ENCODE data around the gene KSR2. TPM values are rescaled to one million over a fixed set of nuclear protein-coding genes. Genes with fewer than 3 reads are reported as not detected.

The KSR2 gene
- total RNA-seq, 1 experiment from 2014 or later: not detected

GRCh38 chr12:117404940-117405339 lies 563.9 kb downstream of the KSR2 start:
- Histone ChIP-seq H3K36me3 (ENCODE audit: insufficient read depth, low read length, poor library complexity, severe bottlenecking) (no peaks in the 10 kb centered on the region), H3K27me3 (replicated peaks; ENCODE audit: insufficient read depth, low read depth, low read length, poor library complexity) (no peaks in the 10 kb centered on the region), H3K27ac (ENCODE audit: low read depth, low read length, poor library complexity, severe bottlenecking) (no peak overlapping the region), H3K4me3 (ENCODE audit: low read depth, low read length, poor library complexity, severe bottlenecking) (no peak overlapping the region), H3K4me1 (ENCODE audit: insufficient read depth, low read length, poor library complexity, severe bottlenecking) (peaks cover 11% of the 10 kb centered on the region), H3K9me3 (ENCODE audit: low read depth, low read length, poor library complexity, severe bottlenecking) (no peaks in the 10 kb centered on the region)
- intact Hi-C loops (cut with micrococcal nuclease; ENCODE audit: unreplicated experiment): no loop called here
- no peak for DNase-seq (ENCODE audit: low spot score)
- no peak for TF ChIP-seq EZH2 (IDR thresholded peaks at IDR 0.05; ENCODE audit: borderline replicate concordance, low read depth, low read length, poor library complexity, severe bottlenecking)
- TF ChIP-seq, protein P1, sequence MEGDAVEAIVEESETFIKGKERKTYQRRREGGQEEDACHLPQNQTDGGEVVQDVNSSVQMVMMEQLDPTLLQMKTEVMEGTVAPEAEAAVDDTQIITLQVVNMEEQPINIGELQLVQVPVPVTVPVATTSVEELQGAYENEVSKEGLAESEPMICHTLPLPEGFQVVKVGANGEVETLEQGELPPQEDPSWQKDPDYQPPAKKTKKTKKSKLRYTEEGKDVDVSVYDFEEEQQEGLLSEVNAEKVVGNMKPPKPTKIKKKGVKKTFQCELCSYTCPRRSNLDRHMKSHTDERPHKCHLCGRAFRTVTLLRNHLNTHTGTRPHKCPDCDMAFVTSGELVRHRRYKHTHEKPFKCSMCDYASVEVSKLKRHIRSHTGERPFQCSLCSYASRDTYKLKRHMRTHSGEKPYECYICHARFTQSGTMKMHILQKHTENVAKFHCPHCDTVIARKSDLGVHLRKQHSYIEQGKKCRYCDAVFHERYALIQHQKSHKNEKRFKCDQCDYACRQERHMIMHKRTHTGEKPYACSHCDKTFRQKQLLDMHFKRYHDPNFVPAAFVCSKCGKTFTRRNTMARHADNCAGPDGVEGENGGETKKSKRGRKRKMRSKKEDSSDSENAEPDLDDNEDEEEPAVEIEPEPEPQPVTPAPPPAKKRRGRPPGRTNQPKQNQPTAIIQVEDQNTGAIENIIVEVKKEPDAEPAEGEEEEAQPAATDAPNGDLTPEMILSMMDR (conservative IDR thresholded peaks at IDR 0.05; ENCODE audit: low read depth, low read length): no peak
- ChIA-PET CTCF (no interaction called here), POLR2A (ENCODE audit: low non-redundant PET) (no interaction called here)
- BruUV-seq (replicated peaks): no TSS peak

DNA sequence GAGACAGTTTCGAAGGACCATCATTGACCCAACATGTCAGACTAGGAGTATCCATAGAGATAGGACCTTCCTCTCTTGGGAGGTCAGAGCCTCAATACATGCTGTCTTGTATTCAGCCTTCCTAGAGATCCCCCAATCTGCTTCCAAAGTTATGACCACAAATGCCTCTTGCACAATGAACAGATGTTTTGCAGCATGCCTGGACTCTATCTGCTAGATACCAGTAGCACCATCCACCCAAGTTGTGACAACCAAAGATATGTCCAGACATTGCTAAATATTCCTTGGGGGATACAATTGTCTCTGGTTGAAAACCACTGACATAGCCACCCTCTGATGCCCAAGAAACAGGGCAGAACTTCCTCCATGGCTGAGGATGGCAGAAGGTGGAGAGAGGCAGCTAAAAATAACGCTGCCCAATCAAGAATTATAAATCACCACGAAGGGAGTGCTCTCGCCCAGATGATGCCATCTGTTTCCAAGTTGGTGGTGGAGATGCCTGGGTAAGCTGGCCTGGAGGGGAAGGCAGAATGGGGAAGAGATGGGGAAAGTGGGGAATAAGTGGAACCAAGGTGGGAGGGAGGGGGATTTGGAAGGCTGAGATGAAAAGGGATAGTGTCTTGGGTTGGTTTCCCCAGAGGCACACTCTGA lies 564.5 kb downstream of the KSR2 start:
- no peaks in the 10 kb centered on the region for H3K9me3 ChIP-seq (ENCODE audit: low read depth, low read length, poor library complexity, severe bottlenecking)
- H3K36me3 ChIP-seq (ENCODE audit: insufficient read depth, low read length, poor library complexity, severe bottlenecking): no peaks in the 10 kb centered on the region
- peaks cover 11% of the 10 kb centered on the region for H3K4me1 ChIP-seq (ENCODE audit: insufficient read depth, low read length, poor library complexity, severe bottlenecking)
- no peak for TF ChIP-seq EZH2 (IDR thresholded peaks at IDR 0.05; ENCODE audit: borderline replicate concordance, low read depth, low read length, poor library complexity, severe bottlenecking)
- TF ChIP-seq, protein P1 (conservative IDR thresholded peaks at IDR 0.05; ENCODE audit: low read depth, low read length): no peak
- no peak overlapping the region for H3K4me3 ChIP-seq (ENCODE audit: low read depth, low read length, poor library complexity, severe bottlenecking)
- CTCF ChIA-PET: no interaction called here
- no TSS peak for BruUV-seq (replicated peaks)
- POLR2A ChIA-PET (ENCODE audit: low non-redundant PET): no interaction called here
- intact Hi-C loops (cut with micrococcal nuclease; ENCODE audit: unreplicated experiment): no loop called here
- H3K27me3 ChIP-seq (replicated peaks; ENCODE audit: insufficient read depth, low read depth, low read length, poor library complexity): no peaks in the 10 kb centered on the region
- no peak overlapping the region for H3K27ac ChIP-seq (ENCODE audit: low read depth, low read length, poor library complexity, severe bottlenecking)
- DNase-seq (ENCODE audit: low spot score): no peak

DNA sequence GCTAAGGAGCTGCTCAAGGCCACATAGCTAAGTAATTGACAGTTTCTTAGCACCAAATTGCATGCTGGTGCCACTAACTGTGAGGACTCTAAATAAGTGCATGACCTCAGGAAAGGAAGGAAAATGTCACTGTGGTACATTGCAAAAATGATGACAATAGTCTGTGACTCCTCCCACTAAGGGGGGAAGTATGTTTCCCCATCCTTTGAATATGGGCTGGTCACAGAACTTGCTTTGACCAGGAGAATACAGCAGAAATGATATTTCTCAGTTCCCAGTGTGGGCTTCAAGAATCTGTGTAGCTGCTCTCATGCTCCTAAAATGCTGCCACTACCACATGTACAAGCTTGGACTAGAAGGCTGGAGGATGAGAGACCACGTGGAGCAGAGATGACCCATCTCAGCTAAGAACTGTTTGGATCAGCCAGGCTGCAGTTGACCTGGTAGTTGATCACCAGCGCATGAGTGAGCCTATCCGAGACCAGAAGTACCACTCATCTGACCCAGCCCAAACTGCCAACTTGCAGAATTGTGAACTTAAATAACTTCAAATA lies 565.1 kb downstream of the KSR2 start:
- intact Hi-C loops (cut with micrococcal nuclease; ENCODE audit: unreplicated experiment): no loop called here
- Histone ChIP-seq H3K4me1 (ENCODE audit: insufficient read depth, low read length, poor library complexity, severe bottlenecking) (peaks cover 10% of the 10 kb centered on the region), H3K36me3 (ENCODE audit: insufficient read depth, low read length, poor library complexity, severe bottlenecking) (no peaks in the 10 kb centered on the region), H3K27ac (ENCODE audit: low read depth, low read length, poor library complexity, severe bottlenecking) (no peak overlapping the region), H3K27me3 (replicated peaks; ENCODE audit: insufficient read depth, low read depth, low read length, poor library complexity) (no peaks in the 10 kb centered on the region), H3K9me3 (ENCODE audit: low read depth, low read length, poor library complexity, severe bottlenecking) (no peaks in the 10 kb centered on the region), H3K4me3 (ENCODE audit: low read depth, low read length, poor library complexity, severe bottlenecking) (no peak overlapping the region)
- no TSS peak for BruUV-seq (replicated peaks)
- CTCF ChIA-PET: no interaction called here
- TF ChIP-seq EZH2 (IDR thresholded peaks at IDR 0.05; ENCODE audit: borderline replicate concordance, low read depth, low read length, poor library complexity, severe bottlenecking): no peak
- TF ChIP-seq, protein P1 (conservative IDR thresholded peaks at IDR 0.05; ENCODE audit: low read depth, low read length): no peak
- no peak for DNase-seq (ENCODE audit: low spot score)
- POLR2A ChIA-PET (ENCODE audit: low non-redundant PET): no interaction called here

Other genes with a start within 250 kb of the KSR2 start
- 62.1 and 66.3 TPM in 2 replicates for gene RFC5, start 47.7 kb upstream of the KSR2 start, total RNA-seq (2021)
- gene WSB2, start 92.2 kb upstream of the KSR2 start, total RNA-seq (2021): 97.9 and 122 TPM in 2 replicates
- 7.7 and 9.9 TPM in 2 replicates for gene VSIG10, start 135.0 kb upstream of the KSR2 start, total RNA-seq (2021)
- 312 TPM in 2 replicates for gene PEBP1, start 167.1 kb upstream of the KSR2 start, total RNA-seq (2021)

Data from A673 (cell line).